GM21723 (cell line): ENCODE data around the gene RANBP17.
"Not testable (repeated sequence)": the region's sequence is repeated elsewhere in the genome, so short reads cannot be mapped to it uniquely, and the experiment has no call there.

Experiments
- ATAC-seq: cut with Tn5 transposase; IDR thresholded peaks from one replicate; pipeline ENCODE4 v1.9.1; 2021; ENCODE audit warnings: mild to moderate bottlenecking, moderate library complexity; ENCODE audit not compliant: unreplicated experiment

The RANBP17 gene

DNA sequence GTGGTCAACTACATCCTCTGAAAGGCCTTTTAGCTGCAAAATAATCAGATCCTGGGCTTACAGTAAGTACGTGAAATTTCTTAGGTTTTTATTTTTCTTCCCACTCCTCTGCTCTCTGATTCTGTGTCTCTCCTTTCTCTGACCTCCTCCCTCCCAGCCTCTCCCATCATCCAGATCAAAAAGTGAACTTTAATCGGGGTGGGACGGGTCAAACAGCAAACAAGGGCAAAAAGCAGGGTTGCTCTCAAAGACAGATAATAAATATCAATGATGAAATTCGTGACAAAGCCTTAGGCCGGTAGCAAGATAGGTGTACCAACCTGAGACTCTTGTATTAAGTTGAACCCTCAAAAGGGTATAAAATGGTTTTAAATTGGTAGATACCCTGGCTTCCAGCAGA is 76.1 kb downstream of the RANBP17 start:
- no peak for ATAC-seq

GRCh38 chr5:170939178-170939577 is 77.4 kb downstream of the RANBP17 start:
- no peak for ATAC-seq

DNA sequence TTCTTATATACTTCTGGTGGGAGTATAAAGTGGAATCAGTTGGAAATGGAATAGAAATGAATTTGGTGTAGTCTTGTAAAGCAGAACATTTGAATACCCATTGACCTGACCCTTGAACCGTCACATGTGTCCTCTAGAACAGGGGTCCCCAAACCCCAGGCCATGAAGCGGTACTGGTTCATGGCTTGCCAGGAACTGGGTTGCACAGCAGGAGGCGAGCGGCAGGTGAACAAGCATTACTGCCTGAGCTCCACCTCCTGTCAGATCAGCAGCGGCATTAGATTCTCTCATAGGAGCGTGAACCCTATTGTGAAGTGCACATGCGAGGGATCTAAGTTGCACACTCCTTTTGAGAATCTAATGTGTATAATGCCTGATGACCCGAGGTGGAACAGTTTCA is 80.0 kb downstream of the RANBP17 start:
- no peak for ATAC-seq

- ATAC-seq: no peak
Observed at GRCh38 chr5:170945275-170945674, 83.5 kb downstream of the RANBP17 start.

- ATAC-seq: no peak
Observed at GRCh38 chr5:170960567-170960966, 98.7 kb downstream of the RANBP17 start.

DNA sequence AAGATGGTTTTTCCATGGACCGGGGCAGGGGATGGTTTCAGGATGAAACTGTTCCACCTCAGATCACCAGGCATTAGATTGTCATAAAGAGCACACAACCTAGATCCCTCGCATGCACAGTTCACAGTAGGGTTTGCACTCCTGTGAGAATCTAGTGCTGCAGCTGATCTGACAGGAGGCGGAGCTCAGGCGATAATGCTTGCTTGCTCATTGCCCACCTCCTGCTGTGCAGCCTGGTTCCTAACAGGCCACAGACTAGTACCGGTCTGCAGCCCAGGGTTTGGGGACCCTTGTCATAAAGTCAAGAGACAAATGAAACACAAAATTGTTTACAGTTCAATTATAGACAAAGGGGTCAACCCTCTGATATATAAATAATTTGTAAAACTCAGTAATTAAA is 101.7 kb downstream of the RANBP17 start:
- ATAC-seq: no peak

- no peak for ATAC-seq
Observed at GRCh38 chr5:170974461-170974860, 112.6 kb downstream of the RANBP17 start.

- ATAC-seq: not testable (repeated sequence)
Observed at GRCh38 chr5:170980261-170980660, 118.4 kb downstream of the RANBP17 start.

DNA sequence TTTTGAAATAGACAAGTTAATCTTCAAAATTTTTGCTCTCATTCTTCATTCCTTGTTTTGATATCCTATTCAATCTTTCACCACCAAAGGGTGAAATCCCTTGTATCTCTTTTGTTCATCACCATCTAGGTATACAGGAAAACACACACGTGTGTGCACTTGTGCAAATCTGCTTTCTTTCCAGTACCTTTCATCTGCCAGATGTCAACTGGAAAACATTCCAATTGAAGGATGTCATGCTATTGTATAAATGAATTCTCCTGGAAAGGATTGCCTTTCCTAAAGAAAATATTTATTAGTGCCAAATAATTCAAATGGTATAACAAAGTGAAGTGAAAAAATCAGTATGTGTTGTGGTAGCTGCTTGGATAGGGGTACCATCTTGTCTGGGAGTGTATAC is 123.7 kb downstream of the RANBP17 start:
- no peak for ATAC-seq

- ATAC-seq: no peak
Observed at GRCh38 chr5:170986598-170986997, 124.8 kb downstream of the RANBP17 start.

GRCh38 chr5:170993476-170993875 is 131.7 kb downstream of the RANBP17 start:
- no peak for ATAC-seq

- ATAC-seq: no peak
Observed at GRCh38 chr5:171010086-171010485, 148.3 kb downstream of the RANBP17 start.

DNA sequence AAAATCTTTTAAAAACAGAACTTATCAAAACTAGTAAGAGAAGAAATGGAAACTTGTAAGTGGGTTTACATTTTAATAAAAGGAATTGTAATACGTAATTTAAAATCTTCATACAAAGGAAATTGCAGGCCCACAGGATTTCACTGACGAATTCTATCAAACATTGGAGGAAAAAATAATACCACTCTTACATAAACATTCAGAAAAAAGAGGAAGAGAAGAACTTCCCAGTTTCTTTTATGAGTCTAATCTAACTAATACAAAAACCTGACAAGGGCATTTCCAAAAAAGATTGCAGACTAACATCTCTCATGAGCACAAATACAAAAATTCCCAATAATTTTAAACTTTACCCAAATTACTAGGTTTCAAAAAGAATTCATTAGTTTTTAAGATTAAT is 149.0 kb downstream of the RANBP17 start:
- no peak for ATAC-seq

- ATAC-seq: no peak
Observed at GRCh38 chr5:171023508-171023907, 161.7 kb downstream of the RANBP17 start.

DNA sequence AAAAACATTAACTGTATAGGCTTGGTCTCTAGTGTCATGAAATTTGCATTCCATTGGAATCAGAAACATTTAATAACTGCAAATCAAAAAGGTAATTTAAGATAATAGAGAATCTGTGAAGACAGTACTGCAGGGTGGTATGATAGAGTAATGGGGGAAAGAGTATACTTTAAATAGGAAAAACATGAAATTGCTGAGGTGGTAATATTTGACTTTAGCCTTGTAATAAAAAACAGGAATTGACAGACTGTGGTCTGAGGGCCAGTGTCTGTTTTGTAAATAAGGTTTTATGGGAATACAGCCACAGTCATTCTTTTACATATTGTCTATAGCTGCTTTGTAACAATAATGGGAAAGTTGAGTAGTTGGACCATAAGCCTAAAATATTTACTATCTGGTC is 162.3 kb downstream of the RANBP17 start:
- no peak for ATAC-seq

GRCh38 chr5:171029401-171029800 is 167.6 kb downstream of the RANBP17 start:
- no peak for ATAC-seq

DNA sequence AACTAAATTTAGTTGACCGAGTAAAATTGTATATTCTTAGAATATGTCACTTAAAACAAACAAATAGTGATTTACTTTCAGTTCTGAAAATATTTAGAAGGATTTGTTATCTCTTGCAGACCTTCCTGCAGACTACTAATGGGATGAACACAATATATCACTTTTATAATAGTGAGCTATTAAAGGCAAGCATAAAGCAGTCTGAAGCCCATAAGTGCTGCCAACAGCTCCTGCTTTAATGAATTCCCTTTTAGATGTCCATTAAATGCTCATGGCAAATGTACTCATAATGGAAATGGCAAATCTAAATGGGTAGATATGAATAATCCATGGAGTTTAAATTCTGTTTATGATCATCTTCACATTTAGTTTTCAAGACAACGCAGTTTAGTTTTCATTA is 170.2 kb downstream of the RANBP17 start:
- ATAC-seq: no peak

DNA sequence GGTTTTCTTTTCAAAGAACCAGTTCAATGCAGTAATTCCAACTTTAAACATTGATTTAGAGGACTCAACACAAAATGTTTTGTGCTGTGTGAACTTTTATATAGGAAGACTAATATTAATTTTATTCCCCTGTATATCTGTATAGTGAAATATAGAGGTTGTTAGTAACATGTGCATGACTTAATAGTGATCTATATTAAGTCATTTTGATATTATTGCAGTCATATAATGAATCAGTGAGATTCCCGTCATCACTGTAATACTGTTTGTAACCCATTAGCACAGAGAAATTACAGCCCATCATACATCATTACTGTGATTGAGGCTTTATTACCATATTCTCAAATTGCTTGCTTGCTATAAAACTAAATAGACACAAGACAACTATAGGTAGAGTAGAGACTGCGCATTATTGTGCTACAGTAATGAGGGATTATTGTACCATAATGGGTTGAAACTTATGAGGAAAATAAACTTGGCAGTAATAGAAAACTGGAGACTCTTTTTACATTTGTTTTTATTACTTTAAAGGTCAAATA is 170.7 kb downstream of the RANBP17 start:
- no peak for ATAC-seq

- ATAC-seq: not testable (repeated sequence)
Observed at GRCh38 chr5:171041893-171042292, 180.1 kb downstream of the RANBP17 start.

GRCh38 chr5:171050916-171051315 is 189.1 kb downstream of the RANBP17 start:
- no peak for ATAC-seq

GRCh38 chr5:171055875-171056454 is 194.1 kb downstream of the RANBP17 start:
- ATAC-seq: no peak

- no peak for ATAC-seq
Observed at GRCh38 chr5:171067540-171068130, 205.8 kb downstream of the RANBP17 start.

GRCh38 chr5:171074747-171075146 is 212.9 kb downstream of the RANBP17 start:
- no peak for ATAC-seq
